ENCODE results near the gene MTTP.

Gene MTTP

GRCh38 chr4:99642725-99643489, 68.3 kb downstream of the MTTP start:
- DNase-seq: no peak

GRCh38 chr4:99644453-99644852, 69.8 kb downstream of the MTTP start:
- DNase-seq: no peak

- no peak for DNase-seq
Measured at GRCh38 chr4:99645036-99645435, 70.4 kb downstream of the MTTP start.

- DNase-seq: no peak
Measured at GRCh38 chr4:99645638-99646037, 71.0 kb downstream of the MTTP start.

GRCh38 chr4:99647071-99647470, 72.4 kb downstream of the MTTP start:
- DNase-seq: no peak

GRCh38 chr4:99648321-99648720, 73.7 kb downstream of the MTTP start:
- no peak for DNase-seq

- no peak for DNase-seq
Measured at GRCh38 chr4:99649208-99649607, 74.6 kb downstream of the MTTP start.

GRCh38 chr4:99649778-99650177, 75.2 kb downstream of the MTTP start:
- DNase-seq: no peak

GRCh38 chr4:99651016-99651769, 76.6 kb downstream of the MTTP start:
- no peak for DNase-seq

GRCh38 chr4:99651811-99652485, 77.3 kb downstream of the MTTP start:
- no peak for DNase-seq

- DNase-seq: no peak
Measured at GRCh38 chr4:99652596-99653436, 78.2 kb downstream of the MTTP start.

GRCh38 chr4:99653916-99654315, 79.3 kb downstream of the MTTP start:
- DNase-seq: no peak

GRCh38 chr4:99654361-99654761, 79.7 kb downstream of the MTTP start:
- DNase-seq: no peak

- DNase-seq: no peak
Measured at GRCh38 chr4:99655308-99656081, 80.9 kb downstream of the MTTP start.

- no peak for DNase-seq
Measured at GRCh38 chr4:99657798-99658197, 83.2 kb downstream of the MTTP start, which contains the start of gene C4orf54. TSS of gene C4orf54 (minus strand) at chr4:99657828. CDS start at chr4:99654648, 3,180 bp downstream.

GRCh38 chr4:99658666-99659065, 84.0 kb downstream of the MTTP start:
- DNase-seq: no peak

GRCh38 chr4:99661907-99662306, 87.3 kb downstream of the MTTP start:
- no peak for DNase-seq

- DNase-seq: no peak
Measured at GRCh38 chr4:99664716-99665115, 90.1 kb downstream of the MTTP start.

- DNase-seq: no peak
Measured at GRCh38 chr4:99665983-99666382, 91.4 kb downstream of the MTTP start.

GRCh38 chr4:99668472-99668871, 93.8 kb downstream of the MTTP start:
- no peak for DNase-seq

- no peak for DNase-seq
Measured at GRCh38 chr4:99669084-99669483, 94.5 kb downstream of the MTTP start.

Data from stimulated activated naive CD4-positive, alpha-beta T cell treated with Interleukin-2 at 50 U/mL for 16 hours (primary cell).